GM23338 (cell line): Measurements from ENCODE around the gene CYP4F8.

Experiments used
- CTCF ChIP-seq, 2 experiments: fragments of 200-600 bp in 1 of 2; sonication (generic) in 1 of 2; conservative IDR thresholded peaks; 2 replicates each; pipeline versions ENCODE4 v1.5.1 to v1.6.1; 2016 to 2017; ENCODE audit warnings: antibody characterized with exemption in 2 of 2, low read depth in 2 of 2, mild to moderate bottlenecking in 2 of 2, moderate library complexity in 1 of 2
- ETS1 ChIP-seq: IDR thresholded peaks from 2 replicates; pipeline ENCODE4 v1.6.1; 2016; ENCODE audit warnings: antibody characterized with exemption
- EZH2 ChIP-seq: fragments of 200-600 bp; sonication (generic); IDR thresholded peaks from one replicate; pipeline ENCODE4 v1.8.0; 2017; ENCODE audit warnings: antibody characterized with exemption, mild to moderate bottlenecking, low read depth; ENCODE audit not compliant: unreplicated experiment
- EZH2phosphoT487 ChIP-seq: fragments of 200-600 bp; sonication (generic); IDR thresholded peaks from one replicate; pipeline ENCODE4 v1.8.1; 2018; ENCODE audit warnings: antibody characterized with exemption; ENCODE audit not compliant: unreplicated experiment
- JUNB ChIP-seq: IDR thresholded peaks from one replicate; pipeline ENCODE4 v1.6.1; 2016; ENCODE audit warnings: antibody characterized with exemption; ENCODE audit not compliant: unreplicated experiment
- POLR2AphosphoS5 ChIP-seq: IDR thresholded peaks from 2 replicates; pipeline ENCODE4 v1.6.1; 2016; ENCODE audit warnings: antibody characterized with exemption, low read depth
- REST ChIP-seq: IDR thresholded peaks from one replicate; pipeline ENCODE4 v1.6.1; 2018; ENCODE audit warnings: antibody characterized with exemption; ENCODE audit not compliant: unreplicated experiment

- TF ChIP-seq CTCF (conservative IDR thresholded peaks at IDR 0.05; ENCODE audit: low read depth in 2 of 2) (no peak), EZH2phosphoT487 (no peak), POLR2AphosphoS5 (no peak), EZH2 (no peak), REST (no peak), JUNB (no peak), ETS1 (no peak)
Observed at GRCh38 chr19:15618321-15618720, 3.3 kb downstream of the CYP4F8 start.
